Stomach (tissue), 4 donors: ENCODE measurements around the gene NR2F2.

ENCODE experiments used
- CTCF ChIP-seq, 7 experiments: fragments of 450-650 bp in 4 of 7; fragments of 200-600 bp in 3 of 7; sonication (generic) in 3 of 7; IDR thresholded peaks; one replicate each; pipeline ENCODE4 v1.5.1; 2016 to 2019; ENCODE audit warnings: antibody characterized with exemption in 7 of 7, control low read depth in 2 of 7, mild to moderate bottlenecking in 1 of 7
- EP300 ChIP-seq: sonication (generic); formaldehyde crosslinking; IDR thresholded peaks from one replicate; pipeline ENCODE4 v1.6.1; 2017; ENCODE audit warnings: antibody characterized with exemption
- POLR2A ChIP-seq, 4 donors: fragments of 450-650 bp; IDR thresholded peaks; one replicate each; pipeline ENCODE4 v1.6.1; 2016; ENCODE audit warnings: antibody characterized with exemption in 4 of 4, control low read depth in 2 of 4, mild to moderate bottlenecking in 1 of 4, moderate library complexity in 1 of 4

GRCh38 chr15:96297783-96298182, 32.7 kb upstream of the NR2F2 start:
- TF ChIP-seq POLR2A (IDR thresholded peaks at IDR 0.05) (no peak), EP300 (no peak), CTCF (IDR thresholded peaks at IDR 0.05) (no peak)
